ENCODE data around the gene NOB1. TPM values are rescaled to one million over a fixed set of nuclear protein-coding genes. Genes with fewer than 3 reads are reported as not detected.

NOB1 gene
- total and polyA plus RNA-seq, 2 of the 4 experiments (the other 2 are of a cell fraction) = 47.0 to 58.1 TPM

- ATAC-seq (ENCODE audit: low read depth) (no peak; the same call in 1 of the 2 replicates), DNase-seq (peak; percentile 75)
- Histone ChIP-seq H2BK120ac (ENCODE audit: low read depth, low read length) (0 out of 2 replicates have a peak overlapping the region, but pooled peaks have one; percentile 0), H4K20me1 (ENCODE audit: insufficient read depth, low read length) (no peaks in the 10 kb centered on the region), H3K23ac (ENCODE audit: low read depth, low read length) (peak overlapping the region; percentile 1; the same call in 1 of the 2 replicates), H3K4me3 (ENCODE audit: insufficient read depth, low read depth, low read length) (no peak overlapping the region), H3K4ac (ENCODE audit: low read depth, low read length) (0 out of 2 replicates have a peak overlapping the region, but pooled peaks have one; percentile 3), H4K5ac (ENCODE audit: low read depth, low read length) (no peak overlapping the region), H3K18ac (ENCODE audit: low read depth, low read length) (peak overlapping the region; percentile 29; the same call in 1 of the 2 replicates), H3K9me1 (ENCODE audit: insufficient read depth, low read length) (peaks cover 7% of the 10 kb centered on the region; the same call in 1 of the 2 replicates), H3K27me3 (ENCODE audit: control insufficient read depth, insufficient read depth, low read length) (no peaks in the 10 kb centered on the region), H3K4me1 (ENCODE audit: control insufficient read depth, insufficient read depth, low read length) (peaks cover 10% of the 10 kb centered on the region), H2BK20ac (ENCODE audit: low read depth, low read length) (no peak overlapping the region), H2AFZ (replicated peaks; ENCODE audit: low read length, poor library complexity) (peak overlapping the region; percentile 23), H2BK5ac (ENCODE audit: low read depth, low read length, poor library complexity, severe bottlenecking) (peak overlapping the region; percentile 47), H2AK9ac (replicated peaks; ENCODE audit: low read depth, low read length, poor library complexity) (no peak overlapping the region), H3K27ac (ENCODE audit: insufficient read depth, low read length) (peak overlapping the region; percentile 44; the same call in 1 of the 2 replicates), H3K79me1 (ENCODE audit: low read depth in 1 of 2, low read length in 2 of 2) (peaks cover 6 to 11% of the 10 kb centered on the region in 2 experiments; a peak in 2 of 4 replicates), H3K4me2 (ENCODE audit: low read depth, low read length) (peak overlapping the region; percentile 29; the same call in 1 of the 2 replicates), H3K56ac (ENCODE audit: extremely low read depth, insufficient read depth, low read length) (no peak overlapping the region), H2BK15ac (ENCODE audit: low read depth, low read length) (0 out of 3 replicates have a peak overlapping the region, but pooled peaks have one; percentile 3), H3K9me3 (ENCODE audit: control insufficient read depth, insufficient read depth, low read length) (no peaks in the 10 kb centered on the region), H3K9ac (ENCODE audit: low read depth, low read length) (no peak overlapping the region), H3K14ac (replicated peaks; ENCODE audit: low read depth, low read length) (no peak overlapping the region; the same call in 1 of the 2 replicates), H2AK5ac (ENCODE audit: low read depth, low read length) (0 out of 2 replicates have a peak overlapping the region, but pooled peaks have one; percentile 15), H4K8ac (ENCODE audit: low read depth in 2 of 2, low read length in 2 of 2) (no peak overlapping the region), H3K36me3 (ENCODE audit: control insufficient read depth, insufficient read depth, low read length) (peaks cover 2% of the 10 kb centered on the region), H4K91ac (ENCODE audit: insufficient read depth, low read depth, low read length) (no peak overlapping the region)
- TF ChIP-seq MAFK (IDR thresholded peaks at IDR 0.05; ENCODE audit: low read depth, low read length) (peak; percentile 15; the same call in 1 of the 2 replicates), RAD21 (IDR thresholded peaks at IDR 0.05; ENCODE audit: low read length) (no peak), RFX5 (IDR thresholded peaks at IDR 0.05; ENCODE audit: low read depth, low read length) (no peak), BHLHE40 (IDR thresholded peaks at IDR 0.05; ENCODE audit: low read depth, low read length) (peak; percentile 98), RCOR1 (IDR thresholded peaks at IDR 0.05; ENCODE audit: insufficient replicate concordance, low read length) (no peak), USF2 (IDR thresholded peaks at IDR 0.05; ENCODE audit: low read depth, low read length) (peak; percentile 12; the same call in 1 of the 2 replicates)
- ChIA-PET POLR2A (ENCODE audit: unreplicated experiment) (no interaction called here), CTCF (interaction anchor here (1.0 to 1.5 kb wide), 2 partner anchors 131 to 138 kb away, joined by 3 read pairs; no protein-coding TSS in a partner anchor)
- dilution Hi-C loops (cut with HindIII; ENCODE audit: low sequenced_read_pairs, unreplicated experiment) = no loop called here
- WGBS, 2 experiments (ENCODE audit: extremely low coverage in 2 of 2, insufficient read length in 1 of 2) = no CpG with 5 or more reads among the region's 11 CpGs
- in situ Hi-C loops (cut with MboI; ENCODE audit: low sequenced_read_pairs) = loop anchor here (5.0 kb wide), 1 partner anchor 133 kb away; no protein-coding TSS in a partner anchor
- intact Hi-C loops (cut with micrococcal nuclease) = no loop called here
- BruUV-seq (replicated peaks) = no TSS peak
Measured at GRCh38 chr16:69799611-69800031, 44.9 kb upstream of the NOB1 start.

All from IMR-90 (cell line).